ENCODE results near the gene CELF2.

The CELF2 gene

GRCh38 chr10:11231285-11231684 lies 213.6 kb downstream of the CELF2 start:
- no peak for DNase-seq

DNA sequence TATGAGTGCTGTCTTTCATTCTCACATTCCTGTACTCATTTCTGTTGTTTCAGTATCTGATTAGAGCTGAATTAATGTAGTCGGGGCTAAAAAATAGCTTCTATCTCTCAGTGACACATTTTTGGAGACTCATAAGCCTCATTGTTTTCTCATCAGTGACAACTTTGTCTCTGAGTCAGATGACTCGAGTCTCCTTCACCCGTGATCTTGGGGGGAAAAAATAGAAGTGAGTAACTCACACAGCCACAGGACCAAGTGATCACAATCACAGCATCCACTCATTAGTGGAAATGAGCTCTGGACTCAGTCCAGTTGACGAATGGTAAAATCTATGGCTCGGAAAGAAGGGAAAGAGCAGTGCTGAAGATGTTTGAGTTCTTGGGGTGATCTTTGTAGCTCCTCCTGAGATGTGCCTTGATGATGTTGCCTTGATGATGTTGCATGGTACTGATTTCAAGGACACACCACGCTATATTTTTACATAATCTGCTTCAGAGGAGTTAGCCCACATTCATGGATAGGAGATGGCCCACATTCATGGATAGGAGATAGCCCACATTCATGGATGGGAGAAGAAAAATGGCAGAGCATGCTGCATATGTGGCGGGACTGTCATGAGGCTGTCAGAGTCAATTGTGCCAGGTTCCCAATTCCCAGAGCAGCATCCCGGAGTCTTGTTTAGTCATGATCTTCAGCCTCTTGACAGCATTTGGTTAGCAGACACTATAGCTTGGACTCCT lies 214.7 kb downstream of the CELF2 start:
- DNase-seq = no peak

- no peak for DNase-seq
Measured at GRCh38 chr10:11234857-11235531, 217.3 kb downstream of the CELF2 start.

GRCh38 chr10:11235771-11236170 lies 218.1 kb downstream of the CELF2 start:
- no peak for DNase-seq

GRCh38 chr10:11236234-11236633 lies 218.6 kb downstream of the CELF2 start:
- DNase-seq = no peak

- no peak for DNase-seq
Measured at GRCh38 chr10:11237571-11237970, 219.9 kb downstream of the CELF2 start.

GRCh38 chr10:11238893-11239292 lies 221.2 kb downstream of the CELF2 start:
- no peak for DNase-seq

GRCh38 chr10:11240641-11241040 lies 223.0 kb downstream of the CELF2 start:
- no peak for DNase-seq

DNA sequence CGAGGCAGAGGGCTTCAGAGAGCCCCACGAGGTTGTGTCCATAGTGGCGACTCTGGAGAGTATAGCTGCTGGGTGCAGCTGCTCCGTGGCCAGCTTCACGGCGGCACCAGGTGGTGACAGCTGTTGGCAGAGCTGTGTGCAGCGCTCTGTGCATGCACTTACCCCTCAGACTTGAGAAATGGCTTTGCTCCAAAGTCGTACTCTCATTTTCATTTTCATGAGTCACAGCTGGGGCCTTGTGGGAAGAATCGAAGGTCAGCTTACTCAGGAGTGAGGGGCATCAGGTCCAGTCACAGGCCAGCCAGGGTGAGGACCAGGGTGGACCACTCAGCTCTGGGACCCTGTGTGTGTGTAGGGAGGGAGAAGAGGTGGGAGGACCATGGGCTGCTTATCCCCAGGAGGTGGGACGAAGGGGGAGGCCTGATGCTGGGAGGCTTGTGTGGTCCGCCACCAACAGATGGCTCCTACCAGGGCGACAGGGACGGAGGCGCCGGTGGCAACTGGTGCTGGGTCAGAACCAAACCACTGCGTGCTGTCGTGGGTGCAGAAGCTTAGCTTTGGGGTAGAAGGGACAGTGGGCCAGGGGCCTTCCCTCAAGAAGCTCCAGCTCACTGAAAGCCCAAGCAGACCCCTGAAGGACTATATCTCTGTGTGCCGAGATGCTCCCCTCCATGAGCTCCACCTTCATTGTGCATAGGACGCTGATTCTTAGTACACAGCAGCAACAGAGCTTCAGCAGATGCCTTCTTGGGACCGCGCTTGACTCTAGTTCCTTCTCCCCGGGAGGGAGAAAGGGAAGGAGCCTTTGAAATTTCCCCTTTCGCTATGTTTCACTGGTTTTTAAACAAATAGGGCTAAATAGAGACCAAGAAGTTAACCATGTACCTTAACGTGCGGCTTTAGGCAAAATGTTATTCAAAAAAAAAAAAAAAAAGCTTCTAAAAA lies 225.0 kb downstream of the CELF2 start:
- DNase-seq = no peak

DNA sequence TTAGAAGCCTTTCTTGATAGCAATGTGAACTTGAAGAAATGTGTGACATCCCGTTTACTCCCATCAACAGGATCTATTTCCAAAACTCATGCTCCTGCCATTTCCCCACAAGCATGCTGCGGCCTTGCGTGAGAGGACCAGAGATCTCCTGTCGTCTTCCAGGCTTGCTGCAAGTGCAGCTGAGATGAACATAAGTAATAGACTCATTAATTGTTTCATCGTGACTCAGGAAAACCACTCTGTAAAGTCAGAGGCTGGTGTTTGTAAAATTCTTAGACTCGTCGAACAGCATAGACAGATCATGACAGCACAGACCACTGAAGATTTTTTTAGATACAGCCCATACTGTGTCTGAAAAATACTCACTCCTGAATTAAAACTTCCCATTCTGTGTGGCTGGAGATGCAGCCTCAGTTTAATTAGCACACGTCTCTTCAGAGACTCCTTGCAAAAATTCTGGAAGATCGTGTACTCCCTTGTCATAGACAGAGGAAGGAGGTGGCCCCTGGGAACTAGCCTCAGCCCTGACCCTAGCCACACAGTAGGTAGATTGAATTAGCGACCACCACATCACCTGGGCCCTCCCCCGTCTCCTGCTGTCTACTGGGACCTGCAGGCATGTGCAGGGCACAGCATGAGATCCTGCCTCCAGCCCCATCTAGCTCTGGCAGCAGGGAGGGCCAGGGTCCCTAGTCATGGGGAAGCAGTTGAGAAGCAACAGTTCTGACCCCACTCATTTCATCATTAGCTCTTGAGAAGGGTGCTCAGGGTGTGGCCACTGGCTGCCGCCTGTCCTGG lies 226.0 kb downstream of the CELF2 start:
- DNase-seq = no peak

DNA sequence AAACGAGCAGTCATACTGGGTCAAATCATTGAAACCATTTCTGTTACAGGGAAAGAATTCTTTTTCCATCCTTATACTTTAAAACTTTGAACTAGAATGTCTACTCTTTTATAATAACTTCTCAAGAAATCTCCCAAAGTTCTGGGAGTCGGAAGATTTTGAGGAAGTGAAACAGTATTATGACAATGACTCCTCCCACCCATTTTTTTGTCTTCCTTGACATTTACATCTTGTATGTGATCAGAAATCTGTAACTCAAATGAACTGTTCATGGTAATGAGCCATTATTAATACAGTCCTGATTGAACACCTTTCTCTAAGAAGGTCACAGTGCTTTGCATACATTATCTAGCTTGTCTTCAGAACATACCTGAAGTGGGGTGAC lies 227.4 kb downstream of the CELF2 start:
- DNase-seq = no peak

- no peak for DNase-seq
Measured at GRCh38 chr10:11245510-11245909, 227.8 kb downstream of the CELF2 start.

DNA sequence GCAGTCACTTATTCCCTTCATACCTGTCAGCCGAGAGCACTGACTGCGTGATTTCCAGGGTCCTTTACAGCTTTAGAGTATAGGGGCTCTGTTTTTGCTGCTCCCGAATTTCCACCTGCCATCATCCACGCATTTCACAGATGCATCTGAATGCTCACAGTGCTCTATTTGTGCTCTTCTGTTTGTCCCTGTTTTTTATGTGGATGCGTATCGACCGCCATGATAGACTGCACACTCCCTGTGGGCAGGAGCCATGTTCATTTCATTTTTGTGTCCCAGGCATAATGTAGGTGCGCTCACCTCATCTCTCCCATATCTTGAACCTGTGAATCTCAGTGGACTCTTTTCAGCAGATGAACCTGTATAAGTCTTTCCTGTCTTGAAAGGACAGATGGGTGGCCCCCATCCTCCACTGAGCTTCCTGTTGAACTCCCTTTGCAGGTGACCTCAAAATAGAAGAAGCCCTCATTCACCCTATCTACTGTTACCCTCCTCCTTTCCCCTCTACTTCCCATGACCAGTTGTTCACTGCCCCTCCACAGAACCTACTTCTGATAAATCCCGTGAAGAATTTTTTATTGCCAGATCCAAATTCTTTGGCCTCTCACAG lies 228.4 kb downstream of the CELF2 start:
- DNase-seq = no peak

- no peak for DNase-seq
Measured at GRCh38 chr10:11246752-11247467, 229.2 kb downstream of the CELF2 start.

DNA sequence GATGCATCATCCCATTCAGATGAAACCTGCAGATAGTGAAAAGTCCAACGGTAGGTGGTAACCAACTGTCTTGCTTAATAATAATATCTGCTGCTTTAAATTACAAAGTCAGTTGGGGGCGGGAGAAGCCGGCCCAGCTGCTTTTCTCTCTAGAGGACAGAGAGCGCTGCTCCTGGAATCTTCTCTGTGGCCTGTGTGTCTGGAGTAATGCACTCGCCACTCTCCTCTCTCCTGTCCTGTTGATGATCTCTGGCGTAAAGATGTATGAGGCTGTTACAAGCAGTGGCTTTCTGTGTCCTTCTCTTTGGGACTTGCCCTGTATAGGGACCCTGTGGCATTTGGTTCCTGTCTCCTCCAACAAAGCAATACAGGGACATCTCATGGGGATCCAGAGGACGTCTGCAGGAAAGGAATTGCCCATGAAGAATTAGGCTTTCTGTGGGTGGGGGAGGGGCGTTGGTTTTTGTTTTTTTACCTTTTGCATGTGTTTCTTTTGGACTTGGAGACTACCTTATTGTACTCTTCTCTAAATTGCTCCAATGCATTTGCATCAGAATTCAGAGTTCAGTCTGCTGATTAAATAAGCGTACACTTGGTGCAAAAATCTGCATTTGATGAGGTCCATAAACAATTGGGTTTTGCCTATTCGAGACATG lies 231.6 kb downstream of the CELF2 start:
- DNase-seq = no peak

GRCh38 chr10:11249808-11250195 lies 232.1 kb downstream of the CELF2 start:
- no peak for DNase-seq

GRCh38 chr10:11250304-11250703 lies 232.6 kb downstream of the CELF2 start:
- no peak for DNase-seq

GRCh38 chr10:11252887-11253286 lies 235.2 kb downstream of the CELF2 start:
- no peak for DNase-seq

- DNase-seq = no peak
Measured at GRCh38 chr10:11253385-11254002, 235.8 kb downstream of the CELF2 start.

- DNase-seq = no peak
Measured at GRCh38 chr10:11255156-11255555, 237.5 kb downstream of the CELF2 start.

Data from NCI-H1694 (cell line).